Measurements from ENCODE around the gene OPRM1. TPM values are rescaled to one million over a fixed set of nuclear protein-coding genes. Genes with fewer than 3 reads are reported as not detected.
A peak's percentile ranks its signal among the peaks of the same experiment; 100 is the strongest.

OPRM1 gene
- total and polyA plus RNA-seq, 8 donors, result 0.45 to 1.5 TPM; not detected in 6

DNA sequence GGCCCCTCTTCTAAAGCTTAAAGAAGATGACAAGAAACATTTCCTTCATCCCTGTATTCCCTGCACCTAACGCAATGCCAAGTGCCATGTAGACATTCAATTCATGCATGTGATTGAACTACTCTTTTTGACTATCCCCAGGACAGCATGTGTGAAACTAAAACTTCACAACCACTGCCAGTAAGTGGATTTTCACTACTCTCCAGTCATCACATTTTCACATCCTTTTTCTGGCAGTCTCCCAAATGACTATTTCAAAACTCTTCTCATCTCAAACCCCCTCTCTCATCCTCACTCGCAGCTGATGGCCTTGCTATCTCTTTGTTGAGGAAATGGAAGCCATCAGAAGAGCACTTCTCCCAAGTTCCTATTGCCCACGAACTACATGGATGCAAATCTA is 122.6 kb downstream of the OPRM1 start:
- 77 to 86% (median 81%) methylated on average over 3 of the region's 3 CpGs for WGBS, 5 donors
- Histone ChIP-seq H3K4me3 (no peak overlapping the region), H3K27me3 (no peaks in the 10 kb centered on the region), H3K27ac (no peak overlapping the region), H3K36me3 (no peaks in the 10 kb centered on the region), H3K9me3 (no peaks in the 10 kb centered on the region), H3K4me1 (peaks cover 0 to 26% (median 14%) of the 10 kb centered on the region in 4 donors)
- DNase-seq, result peak in 1 of 2 donors; percentile 16
- TF ChIP-seq POLR2AphosphoS5 (IDR thresholded peaks at IDR 0.05) (no peak), EP300 (IDR thresholded peaks at IDR 0.05) (no peak), POLR2A (IDR thresholded peaks at IDR 0.05) (no peak)
- TF ChIP-seq, protein P1, sequence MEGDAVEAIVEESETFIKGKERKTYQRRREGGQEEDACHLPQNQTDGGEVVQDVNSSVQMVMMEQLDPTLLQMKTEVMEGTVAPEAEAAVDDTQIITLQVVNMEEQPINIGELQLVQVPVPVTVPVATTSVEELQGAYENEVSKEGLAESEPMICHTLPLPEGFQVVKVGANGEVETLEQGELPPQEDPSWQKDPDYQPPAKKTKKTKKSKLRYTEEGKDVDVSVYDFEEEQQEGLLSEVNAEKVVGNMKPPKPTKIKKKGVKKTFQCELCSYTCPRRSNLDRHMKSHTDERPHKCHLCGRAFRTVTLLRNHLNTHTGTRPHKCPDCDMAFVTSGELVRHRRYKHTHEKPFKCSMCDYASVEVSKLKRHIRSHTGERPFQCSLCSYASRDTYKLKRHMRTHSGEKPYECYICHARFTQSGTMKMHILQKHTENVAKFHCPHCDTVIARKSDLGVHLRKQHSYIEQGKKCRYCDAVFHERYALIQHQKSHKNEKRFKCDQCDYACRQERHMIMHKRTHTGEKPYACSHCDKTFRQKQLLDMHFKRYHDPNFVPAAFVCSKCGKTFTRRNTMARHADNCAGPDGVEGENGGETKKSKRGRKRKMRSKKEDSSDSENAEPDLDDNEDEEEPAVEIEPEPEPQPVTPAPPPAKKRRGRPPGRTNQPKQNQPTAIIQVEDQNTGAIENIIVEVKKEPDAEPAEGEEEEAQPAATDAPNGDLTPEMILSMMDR (IDR thresholded peaks at IDR 0.05), result no peak
- intact Hi-C loops (cut with DNase I; ENCODE audit: low total_unique reads), result no loop called here

DNA sequence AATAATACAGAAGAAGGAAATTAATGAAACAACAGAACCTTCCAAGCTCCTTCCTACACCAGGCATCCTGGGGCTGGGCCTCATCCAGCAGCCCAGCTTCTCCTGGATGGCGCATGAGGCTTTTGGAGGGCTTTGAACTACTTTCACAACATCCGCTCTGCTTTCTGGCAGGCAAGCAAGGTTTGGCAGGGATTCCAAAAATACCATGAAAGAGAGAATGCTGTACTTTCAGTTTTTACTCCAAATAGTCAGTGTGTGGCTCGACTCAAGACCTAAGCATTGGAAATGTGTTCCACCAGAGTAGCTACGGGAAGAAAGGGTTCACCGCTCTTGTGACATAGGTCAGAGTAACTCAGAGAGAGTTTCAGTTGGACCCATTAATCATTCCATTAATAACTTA is 125.4 kb downstream of the OPRM1 start:
- TF ChIP-seq, protein P1 (IDR thresholded peaks at IDR 0.05), result no peak
- H3K4me1 ChIP-seq, result peaks cover 0 to 14% (median 5%) of the 10 kb centered on the region in 4 donors
- DNase-seq, result peak in 1 of 2 donors; percentile 83
- H3K36me3 ChIP-seq, result no peaks in the 10 kb centered on the region
- WGBS, 5 donors, result 42 to 72% (median 56%) methylated on average over 5 of the region's 5 CpGs
- peak overlapping the region in 3 of 5 donors; percentile 1 to 20 (median 19) for H3K27ac ChIP-seq
- no peaks in the 10 kb centered on the region for H3K27me3 ChIP-seq
- H3K9me3 ChIP-seq, result no peaks in the 10 kb centered on the region
- intact Hi-C loops (cut with DNase I; ENCODE audit: low total_unique reads), result no loop called here
- no peak overlapping the region for H3K4me3 ChIP-seq

DNA sequence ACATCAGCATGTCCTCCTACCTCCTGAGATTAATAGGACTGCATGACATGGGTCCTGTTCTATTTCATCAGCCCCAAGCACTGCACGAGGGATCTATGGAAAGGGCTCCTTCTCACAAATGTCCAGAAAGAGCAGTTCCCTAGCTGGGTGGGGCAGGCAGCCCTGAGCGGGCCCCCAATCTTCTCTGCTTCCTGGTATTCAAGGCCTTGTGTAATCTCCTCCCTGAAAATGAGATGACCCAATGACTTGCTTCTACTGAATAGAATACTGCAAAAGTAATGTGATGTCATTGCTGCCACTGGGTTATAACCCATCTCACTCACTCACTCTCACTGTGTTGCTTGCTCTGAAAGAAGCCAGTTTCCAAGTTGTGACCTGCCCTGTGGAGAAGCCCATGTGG is 126.4 kb downstream of the OPRM1 start:
- DNase-seq, result no peak
- Histone ChIP-seq H3K9me3 (no peaks in the 10 kb centered on the region), H3K36me3 (no peaks in the 10 kb centered on the region), H3K27me3 (no peaks in the 10 kb centered on the region), H3K27ac (no peak overlapping the region), H3K4me3 (no peak overlapping the region), H3K4me1 (peaks cover 0 to 14% (median 5%) of the 10 kb centered on the region in 4 donors)
- TF ChIP-seq EP300 (IDR thresholded peaks at IDR 0.05) (no peak), POLR2AphosphoS5 (IDR thresholded peaks at IDR 0.05) (no peak), POLR2A (IDR thresholded peaks at IDR 0.05) (no peak)
- TF ChIP-seq, protein P1 (IDR thresholded peaks at IDR 0.05), result no peak
- 58 to 79% (median 71%) methylated on average over 2 of the region's 2 CpGs for WGBS, 5 donors
- intact Hi-C loops (cut with DNase I; ENCODE audit: low total_unique reads), result loop anchor here (5.0 kb wide), 1 partner anchor 117 kb away; no protein-coding TSS in a partner anchor

DNA sequence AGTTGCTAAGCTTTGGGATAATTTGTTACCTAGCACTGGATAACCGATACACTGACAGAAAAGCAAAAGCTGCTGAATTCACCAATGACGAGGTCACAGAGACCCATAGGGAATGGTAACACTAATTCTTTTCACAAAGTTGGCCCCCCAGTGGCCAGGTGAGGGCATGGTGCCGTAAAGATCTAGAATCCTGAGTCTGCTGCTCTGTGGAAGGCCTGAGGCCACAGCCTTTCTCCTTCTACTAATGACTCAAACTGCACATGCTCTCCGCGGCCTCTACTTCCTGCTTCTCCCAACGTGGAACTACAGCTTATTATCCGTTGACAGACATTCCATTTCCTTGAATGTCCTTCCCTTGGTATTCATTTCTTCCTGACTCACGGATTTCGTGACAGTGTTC is 127.1 kb downstream of the OPRM1 start:
- DNase-seq, result no peak
- intact Hi-C loops (cut with DNase I; ENCODE audit: low total_unique reads), result loop anchor here (5.0 kb wide), 1 partner anchor 116 kb away; no protein-coding TSS in a partner anchor
- Histone ChIP-seq H3K27ac (no peak overlapping the region), H3K36me3 (no peaks in the 10 kb centered on the region), H3K4me1 (peaks cover 0 to 14% (median 5%) of the 10 kb centered on the region in 4 donors), H3K9me3 (no peaks in the 10 kb centered on the region), H3K27me3 (no peaks in the 10 kb centered on the region), H3K4me3 (no peak overlapping the region)
- whole genome bisulfite sequencing, 5 donors, result 78 to 95% (median 93%) methylated on average over 9 of the region's 9 CpGs
- no peak for TF ChIP-seq EP300 (IDR thresholded peaks at IDR 0.05)
- TF ChIP-seq, protein P1 (IDR thresholded peaks at IDR 0.05), result no peak
- TF ChIP-seq POLR2A (IDR thresholded peaks at IDR 0.05), result no peak
- no peak for TF ChIP-seq POLR2AphosphoS5 (IDR thresholded peaks at IDR 0.05)
